ENCODE results near the gene MADD. TPM values are rescaled to one million over a fixed set of nuclear protein-coding genes. Genes with fewer than 3 reads are reported as not detected.

The MADD gene
- total and polyA plus RNA-seq, 2 experiments from 2014 or later, result 13.4 to 43.8 TPM

DNA sequence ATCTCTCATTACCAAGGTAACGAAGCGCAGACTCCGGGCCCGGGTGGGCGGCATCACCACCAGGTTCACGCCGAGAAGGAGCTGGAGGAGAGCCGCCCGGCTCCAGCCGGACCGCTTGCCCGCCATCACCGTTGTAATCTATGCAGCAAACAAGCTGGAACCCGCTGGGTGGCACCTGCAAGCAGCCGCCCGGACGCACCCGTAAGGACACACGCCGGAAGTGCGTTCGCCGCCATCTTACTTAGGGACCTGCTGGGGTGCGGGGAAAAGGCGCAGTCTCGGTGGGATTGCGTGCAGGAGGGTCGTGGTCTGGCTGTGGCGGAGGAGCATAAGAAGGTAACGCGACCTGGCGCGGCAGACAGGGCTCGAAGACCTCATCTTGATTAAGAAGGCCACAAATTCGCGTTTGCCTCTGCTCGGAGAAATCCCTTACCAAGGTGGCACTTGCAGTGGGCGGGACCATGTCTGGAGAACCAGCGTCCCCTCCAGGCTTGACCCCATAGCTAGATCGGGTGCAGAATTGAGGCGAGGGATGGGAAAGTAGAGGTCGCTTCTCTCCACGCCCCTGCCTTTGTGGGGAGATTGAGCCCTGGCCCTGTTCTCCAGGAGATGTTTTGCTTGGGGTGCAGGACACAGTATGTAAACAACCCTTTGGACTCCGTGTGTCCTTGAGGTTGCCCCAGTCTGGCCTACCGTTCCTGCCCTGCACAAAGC lies 21.1 kb upstream of the MADD start, which contains the start of gene ACP2:
TSS of gene ACP2 (minus strand) at position 151 of the 714 bp plus-strand sequence. CDS start at position 126, 25 bp downstream.
- Mint-ChIP-seq H3K27me3 (ENCODE audit: insufficient read depth, low read depth, poor library complexity) (peaks cover 15% of the 10 kb centered on the region), H3K9me3 (no peaks in the 10 kb centered on the region), H3K4me1 (peaks cover 11% of the 10 kb centered on the region), H3K36me3 (ENCODE audit: low read depth) (peaks cover 24% of the 10 kb centered on the region), H3K27ac (peak within 1 kb of the TSS; percentile 100), H3K4me3 (peak within 1 kb of the TSS; percentile 99)
- H4K20me1 ChIP-seq (replicated peaks; ENCODE audit: insufficient read depth), result no peaks in the 10 kb centered on the region
- no peaks in the 10 kb centered on the region for H3K9me2 ChIP-seq (ENCODE audit: insufficient read depth)
- no peaks in the 10 kb centered on the region for H3K36me3 ChIP-seq (ENCODE audit: insufficient read depth)
- DNase-seq (ENCODE audit: low spot score), result peak; percentile 96
- peak within 1 kb of the TSS; percentile 95 for H3K27ac ChIP-seq (ENCODE audit: low read depth)
- peak within 1 kb of the TSS; percentile 100 for H2AFZ ChIP-seq
- peaks cover 19% of the 10 kb centered on the region for H3K79me2 ChIP-seq (replicated peaks; ENCODE audit: insufficient read depth)
- H3K4me3 ChIP-seq, result peak within 1 kb of the TSS; percentile 99
- ATAC-seq, result peak; percentile 95
- H3K27me3 ChIP-seq (ENCODE audit: insufficient read depth), result no peaks in the 10 kb centered on the region
- TF ChIP-seq EZH2phosphoT487 (IDR thresholded peaks at IDR 0.05; ENCODE audit: unreplicated experiment), result no peak
- TF ChIP-seq CREB1 (CRISPR knock-in tag; IDR thresholded peaks at IDR 0.05; ENCODE audit: low read depth), result peak; percentile 84
- no peak for TF ChIP-seq ZNF331 (CRISPR knock-in tag; IDR thresholded peaks at IDR 0.05; ENCODE audit: low read depth)
- TF ChIP-seq, protein P1, sequence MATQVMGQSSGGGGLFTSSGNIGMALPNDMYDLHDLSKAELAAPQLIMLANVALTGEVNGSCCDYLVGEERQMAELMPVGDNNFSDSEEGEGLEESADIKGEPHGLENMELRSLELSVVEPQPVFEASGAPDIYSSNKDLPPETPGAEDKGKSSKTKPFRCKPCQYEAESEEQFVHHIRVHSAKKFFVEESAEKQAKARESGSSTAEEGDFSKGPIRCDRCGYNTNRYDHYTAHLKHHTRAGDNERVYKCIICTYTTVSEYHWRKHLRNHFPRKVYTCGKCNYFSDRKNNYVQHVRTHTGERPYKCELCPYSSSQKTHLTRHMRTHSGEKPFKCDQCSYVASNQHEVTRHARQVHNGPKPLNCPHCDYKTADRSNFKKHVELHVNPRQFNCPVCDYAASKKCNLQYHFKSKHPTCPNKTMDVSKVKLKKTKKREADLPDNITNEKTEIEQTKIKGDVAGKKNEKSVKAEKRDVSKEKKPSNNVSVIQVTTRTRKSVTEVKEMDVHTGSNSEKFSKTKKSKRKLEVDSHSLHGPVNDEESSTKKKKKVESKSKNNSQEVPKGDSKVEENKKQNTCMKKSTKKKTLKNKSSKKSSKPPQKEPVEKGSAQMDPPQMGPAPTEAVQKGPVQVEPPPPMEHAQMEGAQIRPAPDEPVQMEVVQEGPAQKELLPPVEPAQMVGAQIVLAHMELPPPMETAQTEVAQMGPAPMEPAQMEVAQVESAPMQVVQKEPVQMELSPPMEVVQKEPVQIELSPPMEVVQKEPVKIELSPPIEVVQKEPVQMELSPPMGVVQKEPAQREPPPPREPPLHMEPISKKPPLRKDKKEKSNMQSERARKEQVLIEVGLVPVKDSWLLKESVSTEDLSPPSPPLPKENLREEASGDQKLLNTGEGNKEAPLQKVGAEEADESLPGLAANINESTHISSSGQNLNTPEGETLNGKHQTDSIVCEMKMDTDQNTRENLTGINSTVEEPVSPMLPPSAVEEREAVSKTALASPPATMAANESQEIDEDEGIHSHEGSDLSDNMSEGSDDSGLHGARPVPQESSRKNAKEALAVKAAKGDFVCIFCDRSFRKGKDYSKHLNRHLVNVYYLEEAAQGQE (IDR thresholded peaks at IDR 0.05; ENCODE audit: unreplicated experiment), result no peak
- TF ChIP-seq, protein P2, sequence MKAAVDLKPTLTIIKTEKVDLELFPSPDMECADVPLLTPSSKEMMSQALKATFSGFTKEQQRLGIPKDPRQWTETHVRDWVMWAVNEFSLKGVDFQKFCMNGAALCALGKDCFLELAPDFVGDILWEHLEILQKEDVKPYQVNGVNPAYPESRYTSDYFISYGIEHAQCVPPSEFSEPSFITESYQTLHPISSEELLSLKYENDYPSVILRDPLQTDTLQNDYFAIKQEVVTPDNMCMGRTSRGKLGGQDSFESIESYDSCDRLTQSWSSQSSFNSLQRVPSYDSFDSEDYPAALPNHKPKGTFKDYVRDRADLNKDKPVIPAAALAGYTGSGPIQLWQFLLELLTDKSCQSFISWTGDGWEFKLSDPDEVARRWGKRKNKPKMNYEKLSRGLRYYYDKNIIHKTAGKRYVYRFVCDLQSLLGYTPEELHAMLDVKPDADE (IDR thresholded peaks at IDR 0.05), result peak; percentile 88
- TF ChIP-seq, protein P3, sequence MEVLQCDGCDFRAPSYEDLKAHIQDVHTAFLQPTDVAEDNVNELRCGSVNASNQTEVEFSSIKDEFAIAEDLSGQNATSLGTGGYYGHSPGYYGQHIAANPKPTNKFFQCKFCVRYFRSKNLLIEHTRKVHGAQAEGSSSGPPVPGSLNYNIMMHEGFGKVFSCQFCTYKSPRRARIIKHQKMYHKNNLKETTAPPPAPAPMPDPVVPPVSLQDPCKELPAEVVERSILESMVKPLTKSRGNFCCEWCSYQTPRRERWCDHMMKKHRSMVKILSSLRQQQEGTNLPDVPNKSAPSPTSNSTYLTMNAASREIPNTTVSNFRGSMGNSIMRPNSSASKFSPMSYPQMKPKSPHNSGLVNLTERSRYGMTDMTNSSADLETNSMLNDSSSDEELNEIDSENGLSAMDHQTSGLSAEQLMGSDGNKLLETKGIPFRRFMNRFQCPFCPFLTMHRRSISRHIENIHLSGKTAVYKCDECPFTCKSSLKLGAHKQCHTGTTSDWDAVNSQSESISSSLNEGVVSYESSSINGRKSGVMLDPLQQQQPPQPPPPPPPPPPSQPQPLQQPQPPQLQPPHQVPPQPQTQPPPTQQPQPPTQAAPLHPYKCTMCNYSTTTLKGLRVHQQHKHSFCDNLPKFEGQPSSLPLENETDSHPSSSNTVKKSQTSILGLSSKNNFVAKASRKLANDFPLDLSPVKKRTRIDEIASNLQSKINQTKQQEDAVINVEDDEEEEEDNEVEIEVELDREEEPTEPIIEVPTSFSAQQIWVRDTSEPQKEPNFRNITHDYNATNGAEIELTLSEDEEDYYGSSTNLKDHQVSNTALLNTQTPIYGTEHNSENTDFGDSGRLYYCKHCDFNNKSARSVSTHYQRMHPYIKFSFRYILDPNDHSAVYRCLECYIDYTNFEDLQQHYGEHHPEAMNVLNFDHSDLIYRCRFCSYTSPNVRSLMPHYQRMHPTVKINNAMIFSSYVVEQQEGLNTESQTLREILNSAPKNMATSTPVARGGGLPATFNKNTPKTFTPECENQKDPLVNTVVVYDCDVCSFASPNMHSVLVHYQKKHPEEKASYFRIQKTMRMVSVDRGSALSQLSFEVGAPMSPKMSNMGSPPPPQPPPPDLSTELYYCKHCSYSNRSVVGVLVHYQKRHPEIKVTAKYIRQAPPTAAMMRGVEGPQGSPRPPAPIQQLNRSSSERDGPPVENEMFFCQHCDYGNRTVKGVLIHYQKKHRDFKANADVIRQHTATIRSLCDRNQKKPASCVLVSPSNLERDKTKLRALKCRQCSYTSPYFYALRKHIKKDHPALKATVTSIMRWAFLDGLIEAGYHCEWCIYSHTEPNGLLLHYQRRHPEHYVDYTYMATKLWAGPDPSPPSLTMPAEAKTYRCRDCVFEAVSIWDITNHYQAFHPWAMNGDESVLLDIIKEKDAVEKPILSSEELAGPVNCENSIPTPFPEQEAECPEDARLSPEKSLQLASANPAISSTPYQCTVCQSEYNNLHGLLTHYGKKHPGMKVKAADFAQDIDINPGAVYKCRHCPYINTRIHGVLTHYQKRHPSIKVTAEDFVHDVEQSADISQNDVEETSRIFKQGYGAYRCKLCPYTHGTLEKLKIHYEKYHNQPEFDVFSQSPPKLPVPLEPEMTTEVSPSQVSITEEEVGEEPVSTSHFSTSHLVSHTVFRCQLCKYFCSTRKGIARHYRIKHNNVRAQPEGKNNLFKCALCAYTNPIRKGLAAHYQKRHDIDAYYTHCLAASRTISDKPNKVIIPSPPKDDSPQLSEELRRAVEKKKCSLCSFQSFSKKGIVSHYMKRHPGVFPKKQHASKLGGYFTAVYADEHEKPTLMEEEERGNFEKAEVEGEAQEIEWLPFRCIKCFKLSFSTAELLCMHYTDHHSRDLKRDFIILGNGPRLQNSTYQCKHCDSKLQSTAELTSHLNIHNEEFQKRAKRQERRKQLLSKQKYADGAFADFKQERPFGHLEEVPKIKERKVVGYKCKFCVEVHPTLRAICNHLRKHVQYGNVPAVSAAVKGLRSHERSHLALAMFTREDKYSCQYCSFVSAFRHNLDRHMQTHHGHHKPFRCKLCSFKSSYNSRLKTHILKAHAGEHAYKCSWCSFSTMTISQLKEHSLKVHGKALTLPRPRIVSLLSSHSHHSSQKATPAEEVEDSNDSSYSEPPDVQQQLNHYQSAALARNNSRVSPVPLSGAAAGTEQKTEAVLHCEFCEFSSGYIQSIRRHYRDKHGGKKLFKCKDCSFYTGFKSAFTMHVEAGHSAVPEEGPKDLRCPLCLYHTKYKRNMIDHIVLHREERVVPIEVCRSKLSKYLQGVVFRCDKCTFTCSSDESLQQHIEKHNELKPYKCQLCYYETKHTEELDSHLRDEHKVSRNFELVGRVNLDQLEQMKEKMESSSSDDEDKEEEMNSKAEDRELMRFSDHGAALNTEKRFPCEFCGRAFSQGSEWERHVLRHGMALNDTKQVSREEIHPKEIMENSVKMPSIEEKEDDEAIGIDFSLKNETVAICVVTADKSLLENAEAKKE (CRISPR knock-in tag; IDR thresholded peaks at IDR 0.05), result no peak
- no peak for TF ChIP-seq STAT1 (IDR thresholded peaks at IDR 0.05; ENCODE audit: unreplicated experiment)
- TF ChIP-seq JUNB (IDR thresholded peaks at IDR 0.05; ENCODE audit: unreplicated experiment), result no peak
- peak; percentile 96 for TF ChIP-seq POLR2AphosphoS5 (IDR thresholded peaks at IDR 0.05; ENCODE audit: low read depth)
- TF ChIP-seq EZH2 (IDR thresholded peaks at IDR 0.05; ENCODE audit: low read depth, unreplicated experiment), result no peak
- peak; percentile 74; the same call in 1 of the 2 replicates for TF ChIP-seq ZNF114 (CRISPR knock-in tag; IDR thresholded peaks at IDR 0.05)
- TF ChIP-seq, protein P4, sequence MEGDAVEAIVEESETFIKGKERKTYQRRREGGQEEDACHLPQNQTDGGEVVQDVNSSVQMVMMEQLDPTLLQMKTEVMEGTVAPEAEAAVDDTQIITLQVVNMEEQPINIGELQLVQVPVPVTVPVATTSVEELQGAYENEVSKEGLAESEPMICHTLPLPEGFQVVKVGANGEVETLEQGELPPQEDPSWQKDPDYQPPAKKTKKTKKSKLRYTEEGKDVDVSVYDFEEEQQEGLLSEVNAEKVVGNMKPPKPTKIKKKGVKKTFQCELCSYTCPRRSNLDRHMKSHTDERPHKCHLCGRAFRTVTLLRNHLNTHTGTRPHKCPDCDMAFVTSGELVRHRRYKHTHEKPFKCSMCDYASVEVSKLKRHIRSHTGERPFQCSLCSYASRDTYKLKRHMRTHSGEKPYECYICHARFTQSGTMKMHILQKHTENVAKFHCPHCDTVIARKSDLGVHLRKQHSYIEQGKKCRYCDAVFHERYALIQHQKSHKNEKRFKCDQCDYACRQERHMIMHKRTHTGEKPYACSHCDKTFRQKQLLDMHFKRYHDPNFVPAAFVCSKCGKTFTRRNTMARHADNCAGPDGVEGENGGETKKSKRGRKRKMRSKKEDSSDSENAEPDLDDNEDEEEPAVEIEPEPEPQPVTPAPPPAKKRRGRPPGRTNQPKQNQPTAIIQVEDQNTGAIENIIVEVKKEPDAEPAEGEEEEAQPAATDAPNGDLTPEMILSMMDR (conservative IDR thresholded peaks at IDR 0.05; ENCODE audit: low read depth in 2 of 2), result peak in 1 of 2 experiments; percentile 47; a peak in 3 of 4 replicates
- TF ChIP-seq NANOG (IDR thresholded peaks at IDR 0.05; ENCODE audit: borderline replicate concordance), result no peak
- peaks cover 10% of the 10 kb centered on the region for H3K4me1 ChIP-seq (ENCODE audit: insufficient read depth)
- H3F3A ChIP-seq (replicated peaks; ENCODE audit: low read depth), result no peaks in the 10 kb centered on the region
- H3K4me2 ChIP-seq, result peak within 1 kb of the TSS; percentile 99

Measured in GM23338 (cell line).